ENCODE measurements around the gene TOMM40.
"Not testable (repeated sequence)": the region's sequence is repeated elsewhere in the genome, so short reads cannot be mapped to it uniquely, and the experiment has no call there.

TOMM40 gene

GRCh38 chr19:44891016-44891882 lies at the start of gene TOMM40:
TSS of gene TOMM40 (plus strand) at chr19:44891254. CDS start at chr19:44891416, 162 bp downstream.
- DNase-seq (ENCODE audit: low read depth in 2 of 2, low spot score in 1 of 2) = peak; percentile 99 to 100

DNA sequence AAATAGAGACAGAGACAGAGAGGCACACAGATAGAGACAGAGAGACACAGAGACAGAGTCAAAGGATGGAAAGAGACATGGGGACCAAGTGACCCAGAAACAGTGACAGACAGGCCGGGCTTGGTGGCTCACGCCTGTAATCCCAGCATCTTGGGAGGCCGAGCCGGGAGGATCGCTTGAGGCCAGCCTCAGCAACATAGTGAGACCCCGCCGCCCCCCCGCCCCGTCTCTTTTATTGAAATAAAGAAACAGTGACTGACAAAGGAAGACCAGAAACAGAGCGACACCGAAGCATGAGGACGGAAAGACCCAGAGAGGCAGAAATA lies 45.8 kb upstream of the TOMM40 start:
- no peak for DNase-seq (ENCODE audit: low read depth in 2 of 2, low spot score in 1 of 2)

- DNase-seq (ENCODE audit: low read depth in 2 of 2, low spot score in 1 of 2) = peak; percentile 47 to 50
Observed at GRCh38 chr19:44845612-44846454, 45.2 kb upstream of the TOMM40 start, which contains the start of gene NECTIN2. TSS of gene NECTIN2 (plus strand) at chr19:44846297. CDS start at chr19:44846526, 229 bp downstream.

GRCh38 chr19:44846455-44847143 lies 44.5 kb upstream of the TOMM40 start:
- DNase-seq (ENCODE audit: low read depth in 2 of 2, low spot score in 1 of 2) = no peak

- DNase-seq (ENCODE audit: low read depth in 2 of 2, low spot score in 1 of 2) = no peak
Observed at GRCh38 chr19:44847144-44848035, 43.7 kb upstream of the TOMM40 start.

- DNase-seq (ENCODE audit: low read depth in 2 of 2, low spot score in 1 of 2) = no peak
Observed at GRCh38 chr19:44848036-44848811, 42.8 kb upstream of the TOMM40 start.

DNA sequence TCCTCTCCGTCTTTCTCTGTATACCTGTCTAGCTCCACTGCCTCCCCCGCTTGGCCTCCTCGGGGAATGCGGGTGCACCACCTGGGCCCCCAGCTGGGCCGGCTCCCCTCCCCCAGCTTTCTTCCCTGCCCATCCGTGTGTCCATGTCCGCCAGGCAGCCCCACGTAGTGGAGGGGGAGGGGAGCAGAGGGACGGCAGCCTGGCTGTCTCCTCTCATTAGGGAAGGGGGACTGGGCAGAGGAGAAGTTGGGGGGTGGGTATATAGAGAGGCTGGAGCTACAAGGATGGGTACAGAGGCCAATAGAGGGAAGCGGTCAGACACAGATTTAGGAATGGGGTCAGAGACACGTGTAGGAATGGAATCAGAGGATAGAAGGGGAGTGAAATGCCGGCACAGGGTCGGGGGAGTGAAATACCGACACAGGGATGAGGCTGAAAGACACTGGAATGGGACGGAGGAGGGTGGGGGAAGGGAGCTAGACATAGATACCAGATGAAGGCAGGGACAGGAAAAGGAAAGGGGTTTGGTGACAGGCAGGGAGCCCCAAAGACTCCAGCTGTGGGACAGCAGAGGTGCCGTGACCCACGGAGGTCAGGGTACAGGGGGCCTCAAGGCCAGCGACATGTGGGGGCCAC lies 42.1 kb upstream of the TOMM40 start:
- DNase-seq (ENCODE audit: low read depth in 2 of 2, low spot score in 1 of 2) = no peak

DNA sequence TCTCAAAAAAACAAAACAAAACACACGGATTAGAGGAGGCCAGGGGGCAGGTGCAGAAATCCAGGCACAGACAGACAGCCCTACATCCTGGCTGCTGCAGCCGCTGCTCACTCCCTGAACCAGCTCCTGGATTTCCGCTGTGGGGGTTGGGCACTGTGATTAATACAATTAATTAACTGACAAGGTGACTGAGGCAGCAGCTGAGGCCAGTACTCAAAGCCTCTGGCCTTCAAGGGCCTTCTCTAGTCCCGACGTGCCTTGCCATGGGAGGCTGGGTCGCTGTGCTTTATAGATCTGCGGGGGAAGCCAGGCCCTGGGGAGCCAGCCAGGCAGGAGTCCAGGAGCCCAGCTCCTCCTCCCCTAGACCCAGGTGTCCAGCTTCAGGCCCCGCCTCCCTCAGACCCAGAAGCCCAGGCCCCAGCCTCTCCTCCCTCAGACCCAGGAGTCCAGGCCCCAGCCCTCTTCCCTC lies 40.4 kb upstream of the TOMM40 start:
- DNase-seq (ENCODE audit: low read depth in 2 of 2, low spot score in 1 of 2) = no peak

GRCh38 chr19:44851427-44851826 lies 39.6 kb upstream of the TOMM40 start:
- no peak for DNase-seq (ENCODE audit: low read depth in 2 of 2, low spot score in 1 of 2)

GRCh38 chr19:44855606-44856005 lies 35.4 kb upstream of the TOMM40 start:
- DNase-seq (ENCODE audit: low read depth in 2 of 2, low spot score in 1 of 2) = no peak

- no peak for DNase-seq (ENCODE audit: low read depth in 2 of 2, low spot score in 1 of 2)
Observed at GRCh38 chr19:44856421-44857083, 34.5 kb upstream of the TOMM40 start.

GRCh38 chr19:44857837-44858236 lies 33.2 kb upstream of the TOMM40 start:
- no peak for DNase-seq (ENCODE audit: low read depth in 2 of 2, low spot score in 1 of 2)

DNA sequence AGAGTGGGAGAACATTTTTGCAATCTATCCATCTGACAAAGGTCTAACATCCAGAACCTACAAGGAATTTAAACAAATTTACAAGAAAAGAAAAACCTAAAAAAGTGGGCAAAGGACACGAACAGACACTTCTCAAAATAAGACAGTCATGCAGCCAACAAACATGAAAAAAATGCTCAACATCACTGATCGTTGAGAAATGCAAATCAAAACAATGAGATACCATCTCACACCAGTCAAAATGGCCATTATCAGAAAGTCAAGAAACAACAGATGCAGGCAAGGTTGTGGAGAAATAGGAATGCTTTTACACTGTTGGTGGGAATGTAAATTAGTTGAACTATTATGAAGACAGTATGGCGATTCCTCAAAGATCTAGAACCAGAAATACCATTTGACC lies 29.5 kb upstream of the TOMM40 start:
- DNase-seq (ENCODE audit: low read depth in 2 of 2, low spot score in 1 of 2) = not testable (repeated sequence)

- DNase-seq (ENCODE audit: low read depth in 2 of 2, low spot score in 1 of 2) = no peak
Observed at GRCh38 chr19:44863990-44864389, 27.1 kb upstream of the TOMM40 start.

DNA sequence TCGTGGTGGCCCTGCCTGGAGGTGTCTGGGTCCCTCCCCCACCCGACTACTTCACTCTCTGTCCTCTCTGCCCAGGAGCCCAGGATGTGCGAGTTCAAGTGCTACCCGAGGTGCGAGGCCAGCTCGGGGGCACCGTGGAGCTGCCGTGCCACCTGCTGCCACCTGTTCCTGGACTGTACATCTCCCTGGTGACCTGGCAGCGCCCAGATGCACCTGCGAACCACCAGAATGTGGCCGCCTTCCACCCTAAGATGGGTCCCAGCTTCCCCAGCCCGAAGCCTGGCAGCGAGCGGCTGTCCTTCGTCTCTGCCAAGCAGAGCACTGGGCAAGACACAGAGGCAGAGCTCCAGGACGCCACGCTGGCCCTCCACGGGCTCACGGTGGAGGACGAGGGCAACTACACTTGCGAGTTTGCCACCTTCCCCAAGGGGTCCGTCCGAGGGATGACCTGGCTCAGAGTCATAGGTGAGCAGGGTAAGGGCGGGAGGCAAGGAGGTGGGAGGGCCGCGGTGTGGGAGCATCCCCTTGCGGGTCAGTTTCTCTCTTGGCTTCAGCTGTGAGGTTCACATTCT lies 25.8 kb upstream of the TOMM40 start:
- DNase-seq (ENCODE audit: low read depth in 2 of 2, low spot score in 1 of 2) = no peak

GRCh38 chr19:44866664-44867063 lies 24.4 kb upstream of the TOMM40 start:
- no peak for DNase-seq (ENCODE audit: low read depth in 2 of 2, low spot score in 1 of 2)

GRCh38 chr19:44867578-44867977 lies 23.5 kb upstream of the TOMM40 start:
- DNase-seq (ENCODE audit: low read depth in 2 of 2, low spot score in 1 of 2) = no peak

DNA sequence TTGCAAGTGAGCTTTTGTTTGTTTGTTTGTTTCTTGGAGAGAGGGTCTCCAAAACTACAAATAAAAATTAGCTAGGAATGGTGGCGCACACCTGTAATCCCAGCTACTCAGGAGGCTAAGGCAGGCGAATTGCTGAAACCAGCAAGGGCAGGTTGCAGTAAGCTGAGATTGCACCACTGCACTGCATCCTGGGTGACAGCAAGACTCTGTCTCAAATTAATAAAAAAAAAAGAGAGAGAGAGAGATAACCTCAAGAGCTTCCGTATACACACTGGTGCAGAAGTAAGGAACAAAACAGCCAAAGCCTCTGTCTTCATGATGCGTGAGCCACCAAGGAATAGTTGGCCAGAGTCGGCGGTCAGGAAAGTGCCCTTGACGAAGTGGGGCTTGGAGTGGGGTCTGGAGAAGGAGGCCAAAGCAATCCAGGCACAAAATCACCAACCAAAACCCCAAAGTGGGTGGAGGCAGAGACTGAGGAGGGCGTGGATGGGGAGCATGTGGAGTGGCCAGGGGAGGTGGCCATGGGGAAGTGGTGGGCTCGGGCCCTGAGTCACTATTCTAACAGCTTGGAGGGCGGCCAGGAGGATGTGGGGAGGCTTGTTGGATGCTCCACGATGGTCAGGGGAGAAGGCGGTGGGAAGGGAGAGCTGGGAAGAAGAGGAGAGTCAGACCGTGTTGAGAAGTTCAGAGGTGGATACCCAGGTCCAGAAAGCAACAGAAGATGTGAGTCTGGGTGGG lies 21.2 kb upstream of the TOMM40 start:
- DNase-seq (ENCODE audit: low read depth in 2 of 2, low spot score in 1 of 2) = no peak
